SK-N-SH (cell line): ENCODE data around the gene CELSR2. TPM values are rescaled to one million over a fixed set of nuclear protein-coding genes. Genes with fewer than 3 reads are reported as not detected.

Experiments
- CTCF ChIA-PET: fragments of 300-600, 350-600 bp; formaldehyde crosslinking; extraction: SDS; loops from one replicate; lab custom pipeline; 2021; lab: Yijun Ruan, JAX
- POLR2A ChIA-PET: fragments of 350-600 bp; sonication (Branson Sonifier 250); formaldehyde crosslinking; extraction: SDS; loops from one replicate; lab custom pipeline; 2020; ENCODE audit warnings: antibody characterized with exemption, inconsistent platforms; lab: Yijun Ruan, JAX
- DNase-seq: peaks from one replicate; pipeline ENCODE4 v3.0.0; 2012
- H2AFZ ChIP-seq: fragments of 200-600 bp; sonication (generic); 2 replicates; pipeline ENCODE4 v1.8.1; 2016; ENCODE audit warnings: antibody characterized with exemption, mild to moderate bottlenecking, low read depth
- H3F3A ChIP-seq: fragments of 200-600 bp; sonication (generic); replicated peaks from 2 replicates; pipeline ENCODE3; 2016; ENCODE audit warnings: antibody characterized with exemption, mild to moderate bottlenecking; ENCODE audit not compliant: insufficient read depth
- H3K27ac ChIP-seq, 2 experiments: fragments of 200-500 bp in 1 of 2; fragments of 200-600 bp in 1 of 2; sonication (Bioruptor generic) in 1 of 2; sonication (generic), shearing (Covaris generic) in 1 of 2; 2 replicates each; pipeline versions ENCODE4 v1.5.1 to v1.6.1; 2014 to 2016; ENCODE audit warnings: low read depth in 2 of 2, inconsistent platforms in 1 of 2, low read length in 1 of 2, mild to moderate bottlenecking in 1 of 2, mixed read lengths in 1 of 2
- H3K27me3 ChIP-seq: fragments of 200-600 bp; sonication (generic), shearing (Covaris generic); 2 replicates; pipeline ENCODE4 v1.6.1; 2016; ENCODE audit warnings: mixed run types; ENCODE audit not compliant: insufficient read depth
- H3K36me3 ChIP-seq, 2 experiments: fragments of 200-500 bp in 1 of 2; fragments of 200-600 bp in 1 of 2; sonication (Bioruptor generic) in 1 of 2; sonication (generic) in 1 of 2; replicated peaks in 1 of 2; 2 replicates each; pipeline versions ENCODE3 to v1.5.1; 2014 to 2016; ENCODE audit warnings: low read length in 1 of 2, mild to moderate bottlenecking in 1 of 2; ENCODE audit not compliant: insufficient read depth in 2 of 2, control insufficient read depth in 1 of 2
- H3K4me1 ChIP-seq, 2 experiments: fragments of 200-500 bp in 1 of 2; fragments of 200-600 bp in 1 of 2; sonication (Bioruptor generic) in 1 of 2; sonication (generic), shearing (Covaris generic) in 1 of 2; 2 replicates each; pipeline versions ENCODE4 v1.5.1 to v1.6.1; 2014 to 2016; ENCODE audit warnings: low read depth in 1 of 2, low read length in 1 of 2, mixed run types in 1 of 2; ENCODE audit not compliant: insufficient read depth in 2 of 2, control insufficient read depth in 1 of 2
- H3K4me2 ChIP-seq: fragments of 200-600 bp; sonication (generic), shearing (Covaris generic); 2 replicates; pipeline ENCODE4 v1.6.1; 2017; ENCODE audit warnings: mixed run types
- H3K4me3 ChIP-seq, 2 experiments: fragments of 200-500 bp in 1 of 2; fragments of 200-600 bp in 1 of 2; sonication (Bioruptor generic) in 1 of 2; sonication (generic), shearing (Covaris generic) in 1 of 2; 2 replicates each; pipeline versions ENCODE4 v1.5.1 to v1.8.1; 2014 to 2016; ENCODE audit warnings: low read depth in 2 of 2, inconsistent platforms in 1 of 2, low read length in 1 of 2, mild to moderate bottlenecking in 1 of 2, mixed read lengths in 1 of 2, moderate library complexity in 1 of 2
- H3K79me2 ChIP-seq: fragments of 200-600 bp; sonication (generic); 2 replicates; pipeline ENCODE4 v1.8.1; 2017; ENCODE audit warnings: mild to moderate bottlenecking; ENCODE audit not compliant: insufficient read depth
- H3K9ac ChIP-seq: fragments of 200-600 bp; sonication (generic); 2 replicates; pipeline ENCODE4 v1.6.1; 2017; ENCODE audit warnings: mixed run types
- H3K9me2 ChIP-seq: fragments of 200-600 bp; sonication (generic); 2 replicates; pipeline ENCODE4 v1.6.1; 2017; ENCODE audit warnings: mixed run types
- H3K9me3 ChIP-seq: fragments of 200-600 bp; sonication (generic); 2 replicates; pipeline ENCODE4 v1.6.1; 2017; ENCODE audit warnings: mixed run types, mild to moderate bottlenecking, moderate library complexity
- H4K20me1 ChIP-seq: fragments of 200-600 bp; sonication (generic); 2 replicates; pipeline ENCODE4 v1.6.1; 2017; ENCODE audit warnings: mild to moderate bottlenecking, mixed run types; ENCODE audit not compliant: insufficient read depth
- CHD2 ChIP-seq: fragments of 150-350 bp; IDR thresholded peaks from 2 replicates; pipeline ENCODE4 v1.6.1; 2018; ENCODE audit warnings: low read length; ENCODE audit not compliant: partially characterized antibody
- EZH2phosphoT487 ChIP-seq: fragments of 200-600 bp; sonication (generic); IDR thresholded peaks from 2 replicates; pipeline ENCODE4 v1.6.1; 2017; ENCODE audit warnings: low read depth, mixed run types, mild to moderate bottlenecking, antibody characterized with exemption, moderate library complexity, borderline replicate concordance
- GATA2 ChIP-seq: sonication (generic); formaldehyde crosslinking; IDR thresholded peaks from 2 replicates; pipeline ENCODE4 v1.5.0; 2020; ENCODE audit warnings: mild to moderate bottlenecking, missing genetic modification reagents
- IRF3 ChIP-seq: fragments of 150-350 bp; IDR thresholded peaks from 2 replicates; pipeline ENCODE4 v1.6.1; 2016; ENCODE audit warnings: mild to moderate bottlenecking, low read depth, low read length
- MAX ChIP-seq: IDR thresholded peaks from 2 replicates; pipeline ENCODE4 v1.4.0; 2012; ENCODE audit warnings: low read depth
- MEF2A ChIP-seq: IDR thresholded peaks from 2 replicates; pipeline ENCODE4 v1.4.0; 2012; ENCODE audit warnings: low read depth, borderline replicate concordance
- NRF1 ChIP-seq: IDR thresholded peaks from 2 replicates; pipeline ENCODE4 v1.6.1; 2012; ENCODE audit warnings: low read depth, mild to moderate bottlenecking, low read length
- PBX3 ChIP-seq: IDR thresholded peaks from 2 replicates; pipeline ENCODE4; 2012
- RAD21 ChIP-seq: IDR thresholded peaks from 2 replicates; pipeline ENCODE4 v1.6.1; 2012; ENCODE audit warnings: mild to moderate bottlenecking, low read length
- RFX5 ChIP-seq: IDR thresholded peaks from 2 replicates; pipeline ENCODE4 v1.6.1; 2012; ENCODE audit warnings: mild to moderate bottlenecking, improper control_type of control experiment, low read length
- SMC3 ChIP-seq: IDR thresholded peaks from 2 replicates; pipeline ENCODE4 v1.6.1; 2012; ENCODE audit warnings: low read depth, low read length, improper control_type of control experiment
- TAF1 ChIP-seq: IDR thresholded peaks from 2 replicates; pipeline ENCODE4 v1.6.1; 2012; ENCODE audit warnings: low read depth, mild to moderate bottlenecking, low read length, moderate library complexity, borderline replicate concordance
- WGBS: methylation state at CpG from one replicate; pipeline ENCODE4 v1.1.6; 2017; ENCODE audit warnings: low lambda C conversion rate; 5-methylcytosine and 5-hydroxymethylcytosine counted together
- polyA plus RNA-seq, 3 experiments: library from polyadenylated mRNA; depleted of rRNA; stranded (reverse); fragments of >200 nt; gene quantifications; 2 replicates each; pipeline ENCODE4 v1.2.3, GENCODE V29; 2012

Gene CELSR2
- polyA plus RNA-seq, 1 of the 3 experiments (the other 2 are of a cell fraction): 3.5 TPM

GRCh38 chr1:109255678-109256077 is 6.3 kb downstream of the CELSR2 start:
- Histone ChIP-seq H3K4me3 (no peak overlapping the region), H4K20me1 (no peaks in the 10 kb centered on the region), H3K27me3 (no peaks in the 10 kb centered on the region), H2AFZ (no peak overlapping the region), H3F3A (no peaks in the 10 kb centered on the region), H3K4me1 (peaks cover 0 to 55% of the 10 kb centered on the region in 2 experiments; a peak in 2 of 4 replicates), H3K9me3 (no peaks in the 10 kb centered on the region), H3K27ac (peak overlapping the region in 1 of 2 experiments; percentile 97; a peak in 1 of 4 replicates), H3K79me2 (no peaks in the 10 kb centered on the region), H3K4me2 (no peak overlapping the region), H3K36me3 (peaks cover 0 to 5% of the 10 kb centered on the region in 2 experiments), H3K9me2 (no peaks in the 10 kb centered on the region), H3K9ac (no peak overlapping the region)
- TF ChIP-seq EZH2phosphoT487 (no peak), RFX5 (no peak), TAF1 (no peak), MAX (no peak), MEF2A (no peak), RAD21 (no peak), CHD2 (no peak), NRF1 (no peak), PBX3 (no peak), GATA2 (no peak)
- ChIA-PET CTCF (interaction anchor here (0.7 to 5.2 kb wide), 7 partner anchors 8 to 144 kb away, joined by 3 to 39 read pairs (median 3); partner anchors contain the start of gene SORT1), POLR2A (interaction anchor here (0.6 kb wide), 1 partner anchor 10 kb away, joined by 3 read pairs; no protein-coding TSS in a partner anchor)
- DNase-seq: no peak
- WGBS: 96% methylated on average over 5 of the region's 5 CpGs

GRCh38 chr1:109256085-109256484 is 6.7 kb downstream of the CELSR2 start:
- H3K4me1 ChIP-seq: peaks cover 0 to 53% of the 10 kb centered on the region in 2 experiments; a peak in 2 of 4 replicates
- H2AFZ ChIP-seq: no peak overlapping the region
- no peaks in the 10 kb centered on the region for H3K9me3 ChIP-seq
- 81% methylated on average over 6 of the region's 7 CpGs for WGBS
- no peak for DNase-seq
- H3K36me3 ChIP-seq: peaks cover 0 to 5% of the 10 kb centered on the region in 2 experiments
- no peak overlapping the region; a peak in 1 of 4 replicates for H3K27ac ChIP-seq
- no peaks in the 10 kb centered on the region for H3K9me2 ChIP-seq
- H3K4me3 ChIP-seq: no peak overlapping the region
- POLR2A ChIA-PET: interaction anchor here (0.6 kb wide), 1 partner anchor 11 kb away, joined by 3 read pairs; no protein-coding TSS in a partner anchor
- H4K20me1 ChIP-seq: no peaks in the 10 kb centered on the region
- no peak overlapping the region for H3K9ac ChIP-seq
- no peak overlapping the region for H3K4me2 ChIP-seq
- no peaks in the 10 kb centered on the region for H3K79me2 ChIP-seq
- CTCF ChIA-PET: interaction anchor here (1.0 to 5.2 kb wide), 5 partner anchors 7 to 142 kb away, joined by 3 to 39 read pairs (median 6); partner anchors contain the start of gene SORT1
- no peaks in the 10 kb centered on the region for H3F3A ChIP-seq
- no peaks in the 10 kb centered on the region for H3K27me3 ChIP-seq
- TF ChIP-seq IRF3 (no peak), TAF1 (no peak), SMC3 (no peak), PBX3 (no peak)
